ENCODE results near the gene ATP1A3. TPM values are rescaled to one million over a fixed set of nuclear protein-coding genes. Genes with fewer than 3 reads are reported as not detected.

The ATP1A3 gene
- total RNA-seq, 1 donor from 2014 or later: not detected

DNA sequence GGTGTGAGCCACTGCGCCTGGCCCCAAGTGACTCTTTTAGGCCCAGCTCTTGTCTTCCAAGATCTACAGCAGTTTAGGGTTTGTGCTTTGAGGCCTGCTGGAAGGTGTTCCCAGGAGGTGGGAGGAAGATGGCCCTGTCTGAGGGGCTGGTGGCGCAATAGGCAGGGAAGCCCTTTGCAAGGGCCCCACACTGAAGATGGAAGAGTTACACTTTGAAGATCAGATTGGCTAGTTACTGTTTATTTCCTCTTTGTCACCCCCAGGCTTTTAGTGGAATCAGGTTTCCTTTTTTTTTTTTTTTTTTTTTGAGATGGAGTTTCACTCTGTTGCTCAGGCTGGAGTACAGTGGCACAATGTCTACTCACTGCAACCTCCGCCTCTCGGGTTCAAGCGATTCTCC is 33.1 kb downstream of the ATP1A3 start:
- Mint-ChIP-seq H3K4me3 (peak overlapping the region; percentile 20), H3K4me1 (peaks cover 14% of the 10 kb centered on the region), H3K36me3 (peaks cover 2% of the 10 kb centered on the region), H3K27ac (peak overlapping the region; percentile 45), H3K9me3 (no peaks in the 10 kb centered on the region), H3K27me3 (ENCODE audit: low read depth) (peaks cover 3% of the 10 kb centered on the region)
- TF ChIP-seq, protein P1, sequence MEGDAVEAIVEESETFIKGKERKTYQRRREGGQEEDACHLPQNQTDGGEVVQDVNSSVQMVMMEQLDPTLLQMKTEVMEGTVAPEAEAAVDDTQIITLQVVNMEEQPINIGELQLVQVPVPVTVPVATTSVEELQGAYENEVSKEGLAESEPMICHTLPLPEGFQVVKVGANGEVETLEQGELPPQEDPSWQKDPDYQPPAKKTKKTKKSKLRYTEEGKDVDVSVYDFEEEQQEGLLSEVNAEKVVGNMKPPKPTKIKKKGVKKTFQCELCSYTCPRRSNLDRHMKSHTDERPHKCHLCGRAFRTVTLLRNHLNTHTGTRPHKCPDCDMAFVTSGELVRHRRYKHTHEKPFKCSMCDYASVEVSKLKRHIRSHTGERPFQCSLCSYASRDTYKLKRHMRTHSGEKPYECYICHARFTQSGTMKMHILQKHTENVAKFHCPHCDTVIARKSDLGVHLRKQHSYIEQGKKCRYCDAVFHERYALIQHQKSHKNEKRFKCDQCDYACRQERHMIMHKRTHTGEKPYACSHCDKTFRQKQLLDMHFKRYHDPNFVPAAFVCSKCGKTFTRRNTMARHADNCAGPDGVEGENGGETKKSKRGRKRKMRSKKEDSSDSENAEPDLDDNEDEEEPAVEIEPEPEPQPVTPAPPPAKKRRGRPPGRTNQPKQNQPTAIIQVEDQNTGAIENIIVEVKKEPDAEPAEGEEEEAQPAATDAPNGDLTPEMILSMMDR (IDR thresholded peaks at IDR 0.05; ENCODE audit: unreplicated experiment): no peak
- no peak for DNase-seq (ENCODE audit: low spot score in 2 of 2, unreplicated experiment in 2 of 2)

DNA sequence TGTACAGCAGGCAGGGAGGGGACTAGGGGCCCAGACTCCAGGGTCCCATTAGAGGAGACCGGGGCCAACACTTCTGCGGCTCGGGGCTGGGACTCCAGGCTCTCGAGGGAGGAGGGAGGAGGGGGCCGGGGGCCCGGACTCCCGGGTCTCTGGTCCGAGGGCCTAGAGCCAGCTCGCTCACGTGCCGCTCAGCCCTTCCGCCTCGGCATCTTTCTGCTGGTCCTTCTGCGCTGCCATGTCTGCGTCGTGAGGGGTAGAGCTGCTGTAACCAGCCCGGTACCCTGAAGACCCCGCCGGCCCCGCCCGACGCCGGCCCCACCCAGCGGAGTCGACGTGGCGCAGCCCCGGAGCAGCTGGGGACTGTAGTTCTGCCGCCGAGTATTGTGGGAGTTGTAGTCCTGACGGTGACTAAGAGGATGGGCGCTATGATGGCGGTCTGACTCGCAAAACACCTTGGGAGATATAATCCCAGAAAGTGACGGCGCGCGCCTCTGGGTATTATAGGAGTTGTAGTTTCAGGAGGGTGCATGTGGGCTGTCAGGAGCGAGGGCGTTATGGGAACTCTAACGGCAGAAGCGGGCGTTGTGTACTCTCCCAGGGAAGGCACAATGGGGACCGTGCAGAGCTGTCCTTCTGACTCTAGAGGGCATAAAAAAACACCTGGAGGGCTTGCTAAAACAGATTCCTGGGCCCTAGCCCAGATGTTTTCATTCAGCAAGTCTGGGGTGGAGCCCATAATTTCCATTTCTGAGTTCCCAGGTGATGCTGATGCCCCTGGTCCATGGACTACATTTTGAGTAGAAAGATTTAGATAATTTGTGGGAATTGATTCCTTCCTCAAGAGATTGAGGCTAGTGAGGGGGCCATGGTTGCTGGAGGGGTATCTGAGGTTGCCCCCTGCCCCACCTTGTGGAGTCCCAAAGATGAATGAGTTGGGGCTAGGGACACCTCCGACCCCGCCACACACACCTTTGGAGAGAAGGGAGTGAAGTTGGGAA is 34.7 kb downstream of the ATP1A3 start, which contains the start of gene RABAC1:
Gene RABAC1 (minus strand): TSS at position 266 of the 998 bp plus-strand sequence. CDS start 29 bp downstream, at position 237.
- Mint-ChIP-seq H3K36me3 (peaks cover 2% of the 10 kb centered on the region), H3K27ac (peak within 1 kb of the TSS; percentile 90), H3K27me3 (ENCODE audit: low read depth) (no peaks in the 10 kb centered on the region), H3K4me1 (peaks cover 14% of the 10 kb centered on the region), H3K4me3 (peak within 1 kb of the TSS; percentile 86), H3K9me3 (no peaks in the 10 kb centered on the region)
- peak; percentile 80 to 87 for DNase-seq (ENCODE audit: low spot score in 2 of 2, unreplicated experiment in 2 of 2)
- TF ChIP-seq, protein P1 (IDR thresholded peaks at IDR 0.05; ENCODE audit: unreplicated experiment): no peak

DNA sequence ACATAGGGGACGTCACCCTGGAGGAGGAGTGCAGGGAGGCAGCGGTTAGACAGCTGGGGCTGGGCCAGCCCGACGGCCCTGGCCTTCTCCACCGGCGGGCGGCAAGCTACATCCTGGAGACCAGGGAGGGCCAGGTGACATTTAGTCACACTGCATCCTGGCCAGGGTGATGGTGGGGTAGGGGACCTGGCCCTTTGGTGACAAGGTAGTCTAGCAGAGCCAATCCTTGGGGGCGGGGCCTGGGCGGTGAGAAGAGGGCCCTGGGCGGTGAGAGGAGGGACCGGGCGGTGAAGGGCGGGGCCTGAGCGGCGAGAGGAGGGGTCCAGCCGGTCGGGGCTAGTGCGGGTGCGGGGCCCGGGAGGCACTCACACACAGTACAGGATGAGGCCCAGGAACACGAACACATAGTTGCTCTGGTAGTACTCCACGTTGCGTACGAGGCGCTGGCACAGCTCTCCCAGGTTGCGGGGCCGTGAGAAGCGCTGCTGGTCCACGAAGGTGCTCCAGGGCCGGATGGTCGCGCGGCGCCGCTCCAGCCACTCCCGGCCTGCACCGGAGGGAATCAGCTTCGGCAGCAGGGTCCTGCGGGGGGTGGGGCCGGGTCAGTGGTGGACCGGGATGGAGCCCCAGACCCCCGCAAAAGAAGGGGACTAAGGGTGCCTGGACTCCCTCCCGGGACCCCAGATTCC is 35.5 kb downstream of the ATP1A3 start:
- peak; percentile 78 to 88 for DNase-seq (ENCODE audit: low spot score in 2 of 2, unreplicated experiment in 2 of 2)
- Mint-ChIP-seq H3K4me1 (peaks cover 14% of the 10 kb centered on the region), H3K36me3 (peaks cover 2% of the 10 kb centered on the region), H3K9me3 (no peaks in the 10 kb centered on the region), H3K27ac (peak overlapping the region; percentile 82), H3K27me3 (ENCODE audit: low read depth) (no peaks in the 10 kb centered on the region), H3K4me3 (peak overlapping the region; percentile 86)
- TF ChIP-seq, protein P1 (IDR thresholded peaks at IDR 0.05; ENCODE audit: unreplicated experiment): no peak

DNA sequence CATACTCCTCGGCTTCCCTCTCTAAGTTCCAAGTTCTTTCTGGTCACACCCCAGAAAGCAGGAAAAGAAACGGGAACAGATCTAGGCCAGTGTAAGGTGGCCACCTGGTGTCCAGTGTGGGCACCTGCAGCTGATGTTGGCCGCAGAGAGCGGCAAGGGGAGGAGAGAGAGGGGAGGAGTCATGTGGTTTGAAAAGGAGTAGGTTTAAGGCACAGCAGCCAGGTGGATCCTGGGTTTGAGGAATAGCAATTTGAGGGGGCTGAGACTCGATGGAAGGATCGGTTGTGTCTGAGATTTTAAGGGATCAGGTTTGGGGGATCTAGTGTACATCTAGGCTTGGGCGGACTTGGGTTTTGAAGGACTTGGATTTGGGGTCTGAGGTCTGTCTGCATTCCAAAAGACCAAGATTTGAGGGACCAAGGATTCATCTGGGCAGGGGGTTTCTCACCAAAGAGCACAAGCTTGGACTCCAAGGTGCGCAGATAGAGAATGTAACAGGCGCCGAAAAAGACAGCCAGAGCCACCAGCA is 36.1 kb downstream of the ATP1A3 start:
- Mint-ChIP-seq H3K9me3 (no peaks in the 10 kb centered on the region), H3K4me3 (peak overlapping the region; percentile 86), H3K4me1 (peaks cover 14% of the 10 kb centered on the region), H3K36me3 (peaks cover 2% of the 10 kb centered on the region), H3K27me3 (ENCODE audit: low read depth) (no peaks in the 10 kb centered on the region), H3K27ac (peak overlapping the region; percentile 82)
- TF ChIP-seq, protein P1 (IDR thresholded peaks at IDR 0.05; ENCODE audit: unreplicated experiment): peak; percentile 81
- peak in 1 of 2 experiments; percentile 70 for DNase-seq (ENCODE audit: low spot score in 2 of 2, unreplicated experiment in 2 of 2)

DNA sequence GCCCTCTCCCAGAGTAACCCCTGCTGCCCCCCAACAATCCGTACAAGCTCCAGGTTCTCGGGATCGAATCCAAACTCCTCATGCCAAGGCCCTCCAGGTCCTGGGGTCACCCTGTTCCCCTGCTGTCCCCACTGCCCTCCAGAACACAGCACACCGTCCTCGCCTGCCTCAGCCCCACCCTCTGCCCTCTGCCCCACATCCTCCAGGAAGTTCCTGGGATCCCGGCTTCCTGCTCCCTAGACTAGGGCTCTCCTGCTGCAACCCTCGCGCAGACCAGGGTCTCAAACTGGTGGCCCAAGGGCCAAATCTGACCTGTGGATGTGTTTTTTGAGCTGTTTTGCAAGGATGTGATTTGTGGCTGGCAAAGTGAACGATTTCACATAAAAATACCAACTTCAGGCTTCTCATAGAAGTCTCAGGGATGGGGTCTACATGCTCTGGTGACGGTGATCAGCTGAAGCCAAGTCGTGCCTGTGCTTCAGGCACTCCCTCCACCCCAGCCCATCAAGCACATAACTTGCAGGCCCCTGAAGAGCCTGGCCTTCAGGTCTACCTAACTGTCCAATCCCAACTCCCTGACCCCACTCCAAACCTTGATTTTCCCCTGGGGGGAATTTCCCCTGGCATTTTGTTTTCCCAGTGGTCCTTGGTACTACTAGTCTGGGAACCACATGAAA is 36.7 kb downstream of the ATP1A3 start:
- TF ChIP-seq, protein P1 (IDR thresholded peaks at IDR 0.05; ENCODE audit: unreplicated experiment): no peak
- Mint-ChIP-seq H3K4me3 (peak overlapping the region; percentile 86), H3K4me1 (peaks cover 14% of the 10 kb centered on the region), H3K36me3 (peaks cover 2% of the 10 kb centered on the region), H3K9me3 (no peaks in the 10 kb centered on the region), H3K27ac (peak overlapping the region; percentile 82), H3K27me3 (ENCODE audit: low read depth) (no peaks in the 10 kb centered on the region)
- DNase-seq (ENCODE audit: low spot score in 2 of 2, unreplicated experiment in 2 of 2): no peak

Measured in mesothelial cell of epicardium (in vitro differentiated cells).